T-helper 2 cell treated with Interferon-gamma antibody and Interleukin-4, amounts not matched to agents 5 μg/mL and 100 μg/mL, for 36 hours (primary cell): ENCODE measurements around the gene COX10.

ENCODE experiments used
- DNase-seq: peaks from one replicate; pipeline ENCODE4 v3.0.0; 2021; ENCODE audit warnings: low spot score
- H3K27ac Mint-ChIP-seq: one replicate; pipeline ENCODE4 v1.8.0; 2021; ENCODE audit warnings: mild to moderate bottlenecking, mixed read lengths
- H3K27me3 Mint-ChIP-seq: one replicate; pipeline ENCODE4 v1.8.0; 2021; ENCODE audit warnings: low read depth, mixed read lengths
- H3K36me3 Mint-ChIP-seq: one replicate; pipeline ENCODE4 v1.8.0; 2021; ENCODE audit warnings: low read depth, mixed read lengths
- H3K4me1 Mint-ChIP-seq: one replicate; pipeline ENCODE4 v1.8.0; 2021; ENCODE audit warnings: low read depth, mixed read lengths
- H3K4me3 Mint-ChIP-seq: one replicate; pipeline ENCODE4 v1.8.0; 2022; ENCODE audit warnings: mild to moderate bottlenecking, moderate library complexity, mixed read lengths
- H3K9me3 Mint-ChIP-seq: one replicate; pipeline ENCODE4 v1.8.0; 2021; ENCODE audit warnings: mixed read lengths

COX10 gene

DNA sequence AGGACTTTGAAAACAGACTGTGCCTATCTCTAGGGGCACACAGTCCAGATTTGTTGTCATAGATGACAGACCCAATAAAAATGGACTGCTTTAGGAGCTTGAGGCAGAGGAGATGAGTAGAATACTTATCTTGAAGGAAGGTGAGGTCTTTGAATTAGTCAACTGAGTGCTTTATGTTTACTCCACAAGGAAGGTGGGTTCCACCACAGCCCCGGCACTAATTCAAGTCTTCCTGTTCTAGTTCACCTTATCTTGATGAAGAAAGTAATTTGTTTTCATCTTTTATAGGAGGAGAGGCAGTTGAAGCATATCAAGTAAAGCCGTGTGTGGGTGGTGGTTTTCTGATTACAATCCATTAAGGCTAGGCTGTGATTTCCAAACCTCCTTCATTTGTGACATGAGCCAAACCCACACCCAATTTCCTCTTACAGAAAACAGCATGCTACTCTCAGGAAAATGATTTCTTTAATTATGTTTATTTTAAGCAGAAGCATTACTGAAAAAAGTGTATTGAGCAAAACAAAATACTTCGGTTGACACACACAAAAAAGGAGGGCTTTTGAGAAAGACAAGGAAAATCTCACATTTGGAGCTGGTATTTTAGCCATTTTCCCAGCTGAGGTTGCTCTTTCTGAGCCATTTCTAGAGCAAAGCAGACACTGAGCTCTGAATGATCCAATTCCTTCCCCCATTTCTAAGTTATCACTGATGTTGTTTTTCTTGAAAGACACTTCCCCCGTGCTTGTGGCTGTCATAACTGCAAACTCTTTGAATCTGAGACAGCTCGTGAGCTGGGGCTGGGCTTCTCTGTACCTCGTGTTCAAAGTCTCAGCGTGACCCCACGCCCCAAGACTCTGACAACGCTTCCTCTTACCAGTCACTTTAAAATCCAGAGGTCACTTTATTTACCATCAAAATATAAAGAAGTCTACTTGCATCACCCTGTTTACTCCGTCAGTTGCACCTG is 132.0 kb downstream of the COX10 start:
- Mint-ChIP-seq H3K27me3 (no peaks in the 10 kb centered on the region), H3K36me3 (peaks cover 46% of the 10 kb centered on the region), H3K9me3 (no peaks in the 10 kb centered on the region), H3K27ac (peak overlapping the region; percentile 96), H3K4me3 (peak overlapping the region; percentile 73), H3K4me1 (peaks cover 91% of the 10 kb centered on the region)
- DNase-seq, result peak; percentile 84

DNA sequence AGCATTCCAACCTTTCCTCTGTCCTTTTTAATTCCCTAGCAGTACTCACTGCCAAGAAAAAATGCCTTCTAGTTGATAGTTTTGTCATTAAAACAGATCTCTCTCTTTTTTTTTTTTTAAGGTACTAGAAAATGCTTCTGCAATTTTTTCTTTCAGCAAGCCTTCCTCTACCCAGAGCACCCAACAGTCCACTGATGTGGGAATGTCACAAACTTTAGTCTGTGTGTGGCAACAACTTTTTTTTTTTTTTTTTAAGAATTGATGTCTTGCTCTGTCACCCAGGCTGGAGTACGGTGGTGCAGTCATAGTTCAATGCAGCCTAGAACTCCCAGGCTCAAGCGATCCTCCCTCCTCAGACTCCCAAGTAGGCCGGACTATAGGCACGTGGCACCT is 132.7 kb downstream of the COX10 start:
- peak overlapping the region; percentile 96 for H3K27ac Mint-ChIP-seq
- peak overlapping the region; percentile 73 for H3K4me3 Mint-ChIP-seq
- no peak for DNase-seq
- H3K4me1 Mint-ChIP-seq, result peaks cover 86% of the 10 kb centered on the region
- H3K27me3 Mint-ChIP-seq, result no peaks in the 10 kb centered on the region
- peaks cover 41% of the 10 kb centered on the region for H3K36me3 Mint-ChIP-seq
- no peaks in the 10 kb centered on the region for H3K9me3 Mint-ChIP-seq

DNA sequence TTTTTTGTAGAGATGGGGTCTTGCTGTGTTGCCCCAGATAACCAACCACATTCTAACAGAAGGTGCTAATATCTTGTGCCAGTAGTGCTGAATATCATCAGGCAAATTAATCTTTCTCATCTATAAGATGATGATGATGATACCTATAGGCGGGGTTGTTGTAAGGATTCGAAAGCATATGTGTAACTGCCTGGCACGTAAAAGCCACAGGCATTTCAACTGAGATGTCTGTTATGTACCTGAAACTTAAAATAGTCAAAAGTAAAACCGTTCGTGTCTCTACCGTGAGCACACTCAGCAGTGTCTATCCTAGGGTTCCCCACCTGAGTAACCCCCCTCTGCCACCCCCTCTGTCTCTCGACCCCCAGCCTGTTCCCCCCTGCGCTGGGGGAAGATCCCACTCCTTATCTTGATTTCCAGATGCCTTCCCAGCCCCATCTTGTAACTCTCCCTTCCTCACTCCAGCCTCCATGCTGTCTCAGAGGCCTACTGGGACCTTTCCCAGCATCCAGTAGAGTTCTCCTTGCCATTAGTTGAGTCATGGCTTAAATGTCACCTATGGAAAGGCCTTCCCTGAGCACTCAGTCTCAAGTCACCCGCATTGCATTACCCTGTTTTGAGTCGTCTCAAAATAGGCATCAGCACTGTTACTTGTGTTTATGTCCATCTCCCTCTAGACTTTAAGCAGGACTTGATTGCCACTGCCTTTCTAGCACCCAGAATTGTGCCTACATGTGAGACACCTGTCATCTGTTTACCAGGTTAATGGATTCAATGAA is 133.3 kb downstream of the COX10 start:
- H3K27ac Mint-ChIP-seq, result peak overlapping the region; percentile 96
- DNase-seq, result no peak
- H3K9me3 Mint-ChIP-seq, result no peaks in the 10 kb centered on the region
- peak overlapping the region; percentile 73 for H3K4me3 Mint-ChIP-seq
- peaks cover 43% of the 10 kb centered on the region for H3K36me3 Mint-ChIP-seq
- peaks cover 84% of the 10 kb centered on the region for H3K4me1 Mint-ChIP-seq
- H3K27me3 Mint-ChIP-seq, result no peaks in the 10 kb centered on the region

DNA sequence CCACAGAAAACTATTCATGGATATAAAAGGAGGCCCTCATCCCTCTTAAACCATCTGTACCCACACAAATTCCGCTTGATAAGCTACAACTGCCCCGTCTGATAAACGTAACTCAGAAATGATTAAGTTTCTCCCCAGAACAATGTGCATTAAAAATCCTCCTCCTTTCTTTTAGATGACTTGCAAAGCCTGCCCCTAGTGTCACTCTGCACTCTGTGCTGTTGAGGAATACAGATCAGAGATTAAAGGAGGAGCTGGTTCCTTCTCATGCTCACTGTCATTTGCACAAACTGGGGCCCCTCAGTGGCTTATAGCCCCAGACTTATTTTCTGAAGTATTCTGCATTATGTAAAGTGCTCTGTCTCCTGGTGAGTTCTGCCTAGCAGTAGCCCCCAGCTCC is 134.1 kb downstream of the COX10 start:
- H3K27ac Mint-ChIP-seq, result peak overlapping the region; percentile 89
- peak; percentile 32 for DNase-seq
- H3K36me3 Mint-ChIP-seq, result peaks cover 47% of the 10 kb centered on the region
- H3K9me3 Mint-ChIP-seq, result no peaks in the 10 kb centered on the region
- H3K4me3 Mint-ChIP-seq, result peak overlapping the region; percentile 61
- H3K4me1 Mint-ChIP-seq, result peaks cover 80% of the 10 kb centered on the region
- no peaks in the 10 kb centered on the region for H3K27me3 Mint-ChIP-seq

DNA sequence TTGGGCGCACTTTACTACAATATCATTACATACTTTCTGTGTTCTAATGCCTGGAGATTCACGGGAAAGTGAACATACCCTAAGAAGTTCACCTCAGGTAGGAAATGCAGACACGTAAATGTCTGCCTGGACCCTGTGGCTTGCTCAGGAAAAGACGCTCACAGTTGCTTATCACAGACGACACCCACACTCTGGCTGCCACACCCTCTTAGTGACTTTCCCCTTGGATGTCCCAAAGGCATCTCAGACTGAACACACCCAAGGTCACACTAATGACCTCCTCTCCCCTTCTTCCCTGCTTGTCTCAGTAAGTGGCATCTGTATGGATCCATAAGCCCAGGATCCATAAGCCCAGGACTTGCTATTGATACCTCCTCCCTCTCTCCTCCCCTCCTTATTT is 134.8 kb downstream of the COX10 start:
- Mint-ChIP-seq H3K36me3 (peaks cover 46% of the 10 kb centered on the region), H3K27me3 (no peaks in the 10 kb centered on the region), H3K4me1 (peaks cover 75% of the 10 kb centered on the region), H3K27ac (peak overlapping the region; percentile 89), H3K9me3 (no peaks in the 10 kb centered on the region), H3K4me3 (peak overlapping the region; percentile 61)
- DNase-seq, result no peak

DNA sequence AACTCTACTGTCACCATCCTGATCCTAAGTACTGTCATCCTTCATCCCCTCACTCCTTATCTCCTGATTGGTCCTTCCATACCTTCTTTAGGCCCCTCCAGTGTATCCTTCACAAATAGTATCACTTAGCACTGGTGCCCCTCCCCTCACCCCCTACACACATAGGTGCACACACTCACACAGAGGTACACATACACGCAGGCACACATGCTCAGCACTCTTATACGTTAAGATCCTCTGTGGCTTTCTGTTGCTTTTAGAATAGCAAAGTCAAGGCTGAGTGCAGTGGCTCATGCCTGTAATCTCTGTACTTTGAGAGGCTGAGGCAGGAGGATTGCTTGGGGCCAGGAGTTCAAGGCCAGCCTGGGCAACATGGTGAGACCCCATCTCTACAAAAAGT is 135.2 kb downstream of the COX10 start:
- Mint-ChIP-seq H3K27me3 (no peaks in the 10 kb centered on the region), H3K4me3 (peak overlapping the region; percentile 61), H3K36me3 (peaks cover 46% of the 10 kb centered on the region), H3K27ac (peak overlapping the region; percentile 89), H3K4me1 (peaks cover 75% of the 10 kb centered on the region), H3K9me3 (no peaks in the 10 kb centered on the region)
- no peak for DNase-seq

DNA sequence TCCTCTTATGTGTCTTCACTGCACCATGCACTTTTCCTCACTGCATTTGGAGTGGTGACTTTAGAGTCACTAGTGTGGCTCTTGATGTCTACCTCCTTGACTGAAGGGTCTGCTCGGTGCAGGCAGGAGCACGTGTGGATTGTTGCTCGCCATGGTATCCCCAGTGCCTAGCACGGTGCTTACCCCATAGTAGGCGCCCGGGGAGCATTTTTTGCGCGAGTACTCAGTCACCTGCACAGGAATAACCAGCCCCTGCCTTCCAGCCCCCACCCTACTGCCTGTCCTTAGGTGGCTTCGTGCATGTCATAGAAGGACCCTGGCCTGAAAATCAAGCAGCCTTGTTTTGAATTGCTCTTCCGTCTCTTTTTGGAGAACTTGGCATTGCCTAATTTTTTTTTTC is 136.1 kb downstream of the COX10 start:
- Mint-ChIP-seq H3K36me3 (peaks cover 49% of the 10 kb centered on the region), H3K4me1 (peaks cover 75% of the 10 kb centered on the region), H3K27ac (peak overlapping the region; percentile 86), H3K9me3 (no peaks in the 10 kb centered on the region), H3K4me3 (peak overlapping the region; percentile 61), H3K27me3 (no peaks in the 10 kb centered on the region)
- no peak for DNase-seq

DNA sequence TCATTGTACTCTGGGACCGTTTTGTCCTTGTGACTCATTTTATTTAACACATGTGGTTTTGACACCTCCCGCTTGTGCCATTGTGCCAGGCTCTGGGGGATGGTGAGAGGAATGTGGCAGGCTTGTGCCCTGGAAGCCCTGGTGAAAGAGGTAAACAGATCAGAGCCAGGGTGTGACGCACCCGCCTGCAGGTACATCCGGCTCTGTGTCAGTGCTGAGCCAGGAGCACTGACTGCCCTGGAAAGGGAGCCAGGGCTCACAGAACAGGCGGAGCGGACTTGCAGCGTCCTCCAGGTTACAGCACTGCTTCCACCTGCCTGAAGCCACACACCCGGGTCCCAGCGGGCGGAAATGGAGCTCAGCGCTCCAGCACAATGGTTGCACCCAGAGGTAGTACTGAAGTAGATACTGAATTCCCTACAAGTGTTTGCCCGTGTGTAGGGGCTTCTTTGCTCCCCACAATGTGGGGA is 136.7 kb downstream of the COX10 start:
- H3K36me3 Mint-ChIP-seq, result peaks cover 53% of the 10 kb centered on the region
- H3K4me1 Mint-ChIP-seq, result peaks cover 69% of the 10 kb centered on the region
- DNase-seq, result no peak
- peak overlapping the region; percentile 61 for H3K4me3 Mint-ChIP-seq
- peak overlapping the region; percentile 78 for H3K27ac Mint-ChIP-seq
- no peaks in the 10 kb centered on the region for H3K27me3 Mint-ChIP-seq
- H3K9me3 Mint-ChIP-seq, result no peaks in the 10 kb centered on the region

DNA sequence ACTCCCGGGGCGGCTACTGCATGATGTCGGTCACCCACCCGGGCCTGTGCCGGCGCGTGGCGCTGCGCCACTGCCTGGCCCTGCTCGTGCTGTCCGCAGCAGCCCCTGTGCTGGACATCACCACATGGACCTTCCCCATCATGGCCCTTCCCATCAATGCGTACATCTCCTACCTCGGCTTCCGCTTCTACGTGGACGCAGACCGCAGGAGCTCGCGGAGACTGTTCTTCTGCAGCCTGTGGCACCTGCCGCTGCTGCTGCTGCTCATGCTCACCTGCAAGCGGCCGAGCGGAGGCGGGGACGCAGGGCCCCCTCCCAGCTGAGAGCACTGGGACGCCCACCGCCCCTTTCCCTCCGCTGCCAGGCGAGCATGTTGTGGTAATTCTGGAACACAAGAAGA is 137.6 kb downstream of the COX10 start:
- no peak overlapping the region for H3K4me3 Mint-ChIP-seq
- peaks cover 69% of the 10 kb centered on the region for H3K4me1 Mint-ChIP-seq
- no peaks in the 10 kb centered on the region for H3K27me3 Mint-ChIP-seq
- H3K36me3 Mint-ChIP-seq, result peaks cover 62% of the 10 kb centered on the region
- no peak for DNase-seq
- no peak overlapping the region for H3K27ac Mint-ChIP-seq
- peaks cover 5% of the 10 kb centered on the region for H3K9me3 Mint-ChIP-seq

DNA sequence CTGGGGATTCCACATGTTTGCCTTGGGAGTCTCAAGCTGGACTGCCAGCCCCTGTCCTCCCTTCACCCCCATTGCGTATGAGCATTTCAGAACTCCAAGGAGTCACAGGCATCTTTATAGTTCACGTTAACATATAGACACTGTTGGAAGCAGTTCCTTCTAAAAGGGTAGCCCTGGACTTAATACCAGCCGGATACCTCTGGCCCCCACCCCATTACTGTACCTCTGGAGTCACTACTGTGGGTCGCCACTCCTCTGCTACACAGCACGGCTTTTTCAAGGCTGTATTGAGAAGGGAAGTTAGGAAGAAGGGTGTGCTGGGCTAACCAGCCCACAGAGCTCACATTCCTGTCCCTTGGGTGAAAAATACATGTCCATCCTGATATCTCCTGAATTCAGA is 138.5 kb downstream of the COX10 start:
- DNase-seq, result no peak
- Mint-ChIP-seq H3K9me3 (peaks cover 9% of the 10 kb centered on the region), H3K36me3 (peaks cover 68% of the 10 kb centered on the region), H3K27me3 (no peaks in the 10 kb centered on the region), H3K4me1 (peaks cover 60% of the 10 kb centered on the region), H3K27ac (no peak overlapping the region), H3K4me3 (no peak overlapping the region)

DNA sequence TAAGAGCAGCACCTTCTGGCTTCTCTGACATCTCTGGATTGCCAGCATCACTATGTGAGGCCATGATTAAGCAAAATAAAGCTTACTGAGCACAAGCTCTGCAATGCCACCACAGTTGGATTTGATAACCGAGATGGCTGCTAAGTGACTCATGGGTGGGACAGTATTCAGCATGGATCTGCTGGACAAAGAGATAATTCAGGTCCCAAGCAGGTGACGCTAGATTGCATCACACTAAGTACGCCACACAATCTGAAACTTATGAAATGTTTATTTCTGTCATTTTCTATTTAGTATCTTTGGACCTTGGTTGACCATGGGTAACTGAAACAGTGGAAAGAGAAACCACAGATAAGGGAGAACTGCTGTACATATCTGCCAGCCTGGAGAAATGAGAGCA is 139.9 kb downstream of the COX10 start:
- Mint-ChIP-seq H3K9me3 (peaks cover 9% of the 10 kb centered on the region), H3K27ac (no peak overlapping the region), H3K36me3 (peaks cover 78% of the 10 kb centered on the region), H3K4me1 (peaks cover 47% of the 10 kb centered on the region), H3K27me3 (no peaks in the 10 kb centered on the region), H3K4me3 (no peak overlapping the region)
- no peak for DNase-seq

DNA sequence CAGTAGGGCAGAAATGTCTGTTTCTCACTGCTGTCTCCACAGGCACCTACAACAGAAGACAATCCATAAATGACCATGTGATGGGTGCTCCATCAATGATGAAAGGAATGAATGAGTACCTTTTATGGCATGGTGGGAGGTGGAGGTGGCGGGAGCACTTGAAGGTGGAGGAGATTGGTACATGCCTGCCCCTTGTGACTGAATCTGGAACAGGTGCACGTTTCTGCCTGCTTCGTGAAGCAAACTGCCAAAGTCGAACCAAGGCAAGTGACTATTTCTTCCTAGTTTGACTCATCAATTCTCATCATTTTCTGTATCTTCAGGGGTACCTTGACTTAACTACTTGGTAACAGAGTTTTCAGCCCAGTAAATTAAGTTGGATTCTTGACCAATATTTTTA is 141.9 kb downstream of the COX10 start:
- H3K9me3 Mint-ChIP-seq, result peaks cover 9% of the 10 kb centered on the region
- H3K27me3 Mint-ChIP-seq, result no peaks in the 10 kb centered on the region
- no peak overlapping the region for H3K4me3 Mint-ChIP-seq
- no peak overlapping the region for H3K27ac Mint-ChIP-seq
- peaks cover 29% of the 10 kb centered on the region for H3K4me1 Mint-ChIP-seq
- peaks cover 69% of the 10 kb centered on the region for H3K36me3 Mint-ChIP-seq
- no peak for DNase-seq

DNA sequence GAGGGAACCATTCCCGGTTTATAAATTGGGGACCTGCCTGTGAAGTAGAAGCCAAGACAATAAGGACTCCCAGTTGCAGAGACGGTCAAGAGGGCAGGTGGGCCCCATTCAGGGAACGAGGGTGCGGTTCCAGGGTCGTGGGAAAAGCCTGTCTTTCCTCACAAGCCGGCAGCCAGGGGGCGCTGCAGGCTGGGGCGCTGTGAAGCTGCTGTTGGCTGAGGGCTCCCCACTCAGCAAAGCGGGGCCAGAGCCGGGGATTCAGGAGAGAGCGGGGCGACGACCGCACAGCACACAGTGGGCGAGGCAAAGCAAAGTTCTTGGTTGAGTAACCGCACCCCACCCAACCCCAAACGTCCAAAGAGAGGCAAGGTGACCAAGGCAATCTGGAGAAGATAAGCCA is 142.5 kb downstream of the COX10 start:
- H3K27me3 Mint-ChIP-seq, result no peaks in the 10 kb centered on the region
- H3K4me1 Mint-ChIP-seq, result peaks cover 27% of the 10 kb centered on the region
- H3K36me3 Mint-ChIP-seq, result peaks cover 70% of the 10 kb centered on the region
- DNase-seq, result no peak
- no peak overlapping the region for H3K4me3 Mint-ChIP-seq
- peaks cover 9% of the 10 kb centered on the region for H3K9me3 Mint-ChIP-seq
- no peak overlapping the region for H3K27ac Mint-ChIP-seq

DNA sequence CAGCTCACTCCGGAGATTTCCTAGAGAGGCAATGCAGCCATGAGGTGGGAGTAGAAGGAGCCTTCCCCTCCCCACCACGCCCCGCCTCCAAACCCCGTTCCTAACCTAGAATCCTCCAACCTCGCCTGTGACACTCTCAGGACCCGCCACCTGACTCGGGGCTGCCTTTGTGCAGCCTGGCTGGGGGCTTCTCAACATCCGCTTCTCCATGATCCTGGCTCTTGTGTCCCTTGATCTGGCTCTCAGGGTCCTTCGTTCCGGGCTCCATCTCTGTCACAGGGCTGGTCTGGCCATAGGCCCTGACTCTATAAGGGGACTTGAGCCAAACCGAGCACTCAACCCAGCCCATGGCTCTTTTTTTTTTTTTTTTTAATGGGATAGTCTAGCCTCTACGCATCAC is 143.1 kb downstream of the COX10 start:
- H3K4me3 Mint-ChIP-seq, result no peak overlapping the region
- H3K4me1 Mint-ChIP-seq, result peaks cover 25% of the 10 kb centered on the region
- H3K27ac Mint-ChIP-seq, result no peak overlapping the region
- H3K36me3 Mint-ChIP-seq, result peaks cover 70% of the 10 kb centered on the region
- no peak for DNase-seq
- peaks cover 9% of the 10 kb centered on the region for H3K9me3 Mint-ChIP-seq
- H3K27me3 Mint-ChIP-seq, result no peaks in the 10 kb centered on the region
